HG03457 (cell line): Measurements from ENCODE around the gene LRRC3.

Source experiments
- ATAC-seq: cut with Tn5 transposase; IDR thresholded peaks from one replicate; pipeline ENCODE4 v1.9.1; 2021; ENCODE audit warnings: moderate number of reproducible peaks; ENCODE audit not compliant: unreplicated experiment

Gene LRRC3

DNA sequence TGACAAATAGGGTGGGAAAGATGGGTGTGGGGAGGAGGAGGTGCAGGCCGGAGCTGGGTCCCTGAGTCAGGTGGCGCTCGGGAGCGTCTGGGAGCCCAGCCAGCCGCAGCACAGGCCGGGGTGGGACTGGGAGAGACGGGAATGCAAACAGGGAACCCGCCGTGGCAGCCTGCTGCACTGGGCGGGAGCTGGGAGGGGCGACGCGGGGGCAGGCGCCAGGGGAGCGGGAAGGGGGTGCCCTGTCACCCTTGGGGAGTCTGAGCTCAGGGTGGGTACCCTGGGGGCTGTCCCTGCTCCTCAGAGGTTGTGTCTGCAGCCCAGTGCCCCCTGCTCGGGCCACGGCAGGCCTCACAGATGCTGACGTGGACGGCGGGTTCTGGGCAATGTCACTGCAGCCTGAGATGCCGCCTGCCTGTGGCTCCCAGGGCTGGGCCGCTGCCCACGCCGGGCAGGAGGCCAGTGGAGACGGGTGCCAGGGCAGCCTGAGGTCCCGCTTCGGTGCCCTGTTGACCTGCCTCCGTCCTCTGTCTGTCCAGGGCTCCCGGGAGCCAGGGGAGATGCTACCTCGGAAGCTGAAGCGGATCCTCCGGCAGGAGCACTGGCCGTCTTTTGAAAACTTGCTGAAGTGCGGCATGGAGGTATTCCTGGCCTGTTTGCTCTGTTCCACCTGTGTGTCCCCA, 16.6 kb upstream of the LRRC3 start:
- ATAC-seq: no peak

DNA sequence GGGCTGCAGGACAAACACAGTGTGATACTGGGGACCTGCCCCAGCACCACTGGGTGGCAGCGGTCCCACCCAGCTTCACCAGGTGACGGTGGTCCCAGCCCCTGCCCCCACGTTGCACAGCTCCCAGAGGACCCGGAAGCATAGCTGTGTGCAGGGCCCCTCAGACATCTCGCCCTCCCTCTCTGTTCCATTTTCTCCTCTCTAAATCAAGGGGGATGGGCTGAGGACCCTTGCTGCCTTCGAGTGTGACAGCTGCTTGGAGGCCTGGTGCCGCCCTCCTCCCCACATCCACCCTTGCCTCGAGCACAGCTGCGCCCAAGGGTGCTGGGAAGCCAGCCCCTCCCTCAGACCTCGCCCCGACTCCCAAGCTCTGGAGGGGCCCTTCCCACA, 16.1 kb upstream of the LRRC3 start:
- ATAC-seq: no peak

- no peak for ATAC-seq
These were observed 14.9 kb upstream of the LRRC3 start for GRCh38 chr21:44440241-44441040.

GRCh38 chr21:44441041-44441400, 14.3 kb upstream of the LRRC3 start:
- no peak for ATAC-seq

DNA sequence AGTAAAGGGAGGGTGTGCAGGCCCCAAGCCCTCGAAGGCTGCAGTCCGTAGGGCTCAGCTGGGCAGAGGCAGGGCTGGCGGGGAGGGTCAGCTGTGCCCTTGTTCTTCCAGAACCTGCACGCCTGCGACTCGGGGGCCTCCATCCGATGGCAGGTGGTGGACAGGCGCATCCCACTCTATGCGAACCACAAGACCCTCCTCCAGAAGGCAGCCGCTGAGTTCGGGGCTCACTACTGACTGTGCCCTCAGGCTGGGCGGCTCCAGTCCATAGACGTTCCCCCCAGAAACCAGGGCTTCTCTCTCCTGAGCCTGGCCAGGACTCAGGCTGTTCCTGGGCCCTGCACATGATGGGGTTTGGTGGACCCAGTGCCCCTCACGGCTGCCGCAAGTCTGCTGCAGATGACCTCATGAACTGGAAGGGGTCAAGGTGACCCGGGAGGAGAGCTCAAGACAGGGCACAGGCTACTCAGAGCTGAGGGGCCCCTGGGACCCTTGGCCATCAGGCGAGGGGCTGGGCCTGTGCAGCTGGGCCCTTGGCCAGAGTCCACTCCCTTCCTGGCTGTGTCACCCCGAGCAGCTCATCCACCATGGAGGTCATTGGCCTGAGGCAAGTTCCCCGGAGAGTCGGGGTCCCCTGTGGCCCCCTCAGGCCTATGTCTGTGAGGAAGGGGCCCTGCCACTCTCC, 13.6 kb upstream of the LRRC3 start:
- no peak for ATAC-seq

DNA sequence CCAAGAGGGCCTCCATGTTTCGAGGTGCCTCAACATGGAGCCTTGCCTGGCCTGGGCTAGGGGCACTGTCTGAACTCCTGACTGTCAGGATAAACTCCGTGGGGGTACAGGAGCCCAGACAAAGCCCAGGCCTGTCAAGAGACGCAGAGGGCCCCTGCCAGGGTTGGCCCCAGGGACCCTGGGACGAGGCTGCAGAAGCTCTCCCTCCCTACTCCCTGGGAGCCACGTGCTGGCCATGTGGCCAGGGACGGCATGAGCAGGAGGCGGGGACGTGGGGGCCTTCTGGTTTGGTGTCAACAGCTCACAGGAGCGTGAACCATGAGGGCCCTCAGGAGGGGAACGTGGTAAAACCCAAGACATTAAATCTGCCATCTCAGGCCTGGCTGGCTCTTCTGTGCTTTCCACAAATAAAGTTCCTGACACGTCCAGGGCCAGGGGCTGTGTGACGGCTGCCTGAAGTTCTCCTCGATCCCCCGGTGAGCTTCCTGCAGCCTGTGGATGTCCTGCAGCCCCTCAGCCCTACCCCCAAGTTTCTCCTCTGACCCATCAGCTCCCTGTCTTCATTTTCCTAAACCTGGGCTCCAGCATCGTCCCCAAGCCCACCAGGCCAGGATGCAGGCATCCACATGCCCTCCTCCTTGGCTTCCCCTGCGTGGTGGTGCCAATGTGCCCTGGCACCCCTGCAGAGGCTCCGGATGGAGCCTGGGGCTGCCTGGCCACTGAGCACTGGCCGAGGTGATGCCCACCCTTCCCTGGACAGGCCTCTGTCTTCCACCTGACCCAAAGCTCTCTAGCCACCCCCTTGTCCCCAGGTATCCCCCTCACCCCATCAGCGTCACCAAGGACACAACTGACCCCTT, 12.8 kb upstream of the LRRC3 start:
- no peak for ATAC-seq

GRCh38 chr21:44443291-44443890, 11.9 kb upstream of the LRRC3 start:
- no peak for ATAC-seq

DNA sequence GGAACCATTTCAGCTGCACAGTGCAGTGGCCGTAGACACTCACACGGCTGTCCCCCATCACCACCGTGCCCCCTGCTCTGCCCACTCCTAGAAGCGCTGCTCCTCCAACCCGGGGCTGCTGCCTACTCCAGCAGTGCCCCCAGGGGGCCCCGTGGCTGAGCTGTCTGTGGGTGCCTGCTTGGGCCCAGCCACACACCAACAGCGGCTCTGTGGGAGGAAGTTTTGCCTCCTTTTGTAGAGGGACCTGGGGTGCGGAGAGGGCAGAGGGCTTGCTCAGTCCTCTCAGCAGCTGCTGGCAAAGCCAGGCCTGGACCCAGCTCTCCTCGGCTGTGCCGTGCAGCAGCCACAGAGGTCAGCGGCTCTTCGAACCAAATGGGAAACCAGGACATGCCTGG, 11.4 kb upstream of the LRRC3 start:
- ATAC-seq: no peak

DNA sequence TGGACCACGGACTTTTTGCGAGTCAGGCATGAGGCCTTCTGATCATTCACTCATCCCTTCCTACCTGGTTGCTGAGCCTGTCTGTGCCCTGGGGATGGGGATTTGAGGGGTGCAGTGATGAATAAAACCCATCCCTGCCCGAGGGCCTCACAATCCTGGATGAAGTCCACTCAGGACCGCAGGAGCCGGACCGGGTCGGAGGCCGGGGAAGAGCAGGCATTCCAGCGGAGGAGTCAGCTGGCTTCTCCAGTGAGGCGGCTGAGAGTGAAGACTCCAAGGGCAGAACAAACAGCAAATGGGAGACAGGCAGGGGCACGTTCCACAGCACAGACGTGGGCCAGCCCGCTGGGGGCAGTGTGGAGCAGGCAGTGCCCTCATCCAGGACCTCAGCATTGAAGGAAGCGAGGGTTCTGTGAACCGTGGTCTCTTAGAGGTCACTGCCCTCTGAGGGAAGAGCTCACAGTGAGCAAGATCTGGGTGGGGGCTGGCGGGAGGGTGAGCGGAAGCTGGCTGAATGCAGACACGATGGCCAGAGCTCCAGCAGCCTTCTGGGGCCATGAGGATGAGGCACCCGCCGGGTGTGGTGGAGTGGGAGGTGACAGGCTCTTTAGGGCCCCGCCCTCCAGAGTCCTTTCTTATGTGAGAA, 10.9 kb upstream of the LRRC3 start:
- no peak for ATAC-seq

DNA sequence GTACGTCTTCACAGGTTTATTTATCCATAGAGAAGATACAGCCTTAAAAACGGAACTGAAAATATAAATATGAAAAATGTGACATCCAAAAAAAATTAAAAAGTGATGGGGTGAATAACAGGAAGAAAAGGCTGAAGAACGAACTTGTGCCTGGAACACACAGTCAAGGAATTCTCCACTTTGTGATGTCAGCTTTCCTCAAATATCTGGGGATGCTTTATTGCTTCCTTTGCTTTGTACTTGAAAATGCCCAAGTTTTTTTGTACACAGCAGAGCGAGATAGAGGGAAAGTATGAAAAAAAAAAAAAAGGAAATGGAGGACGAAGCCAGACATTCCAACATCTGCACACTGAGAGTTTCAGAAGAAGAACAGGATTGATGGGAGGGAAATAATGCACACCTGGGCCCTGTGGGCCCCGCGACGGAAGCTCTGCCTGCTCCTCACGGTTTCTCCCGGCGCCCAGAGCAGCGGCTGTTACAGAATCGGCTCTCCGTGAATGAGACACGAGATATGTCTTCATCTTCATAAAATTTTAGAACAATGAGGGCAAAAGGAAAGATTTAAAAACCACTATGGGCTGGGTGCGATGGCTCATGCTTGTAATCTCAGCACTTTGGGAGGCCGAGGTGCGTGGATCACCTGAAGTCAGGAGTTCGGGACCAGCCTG, 10.0 kb upstream of the LRRC3 start:
- no peak for ATAC-seq

DNA sequence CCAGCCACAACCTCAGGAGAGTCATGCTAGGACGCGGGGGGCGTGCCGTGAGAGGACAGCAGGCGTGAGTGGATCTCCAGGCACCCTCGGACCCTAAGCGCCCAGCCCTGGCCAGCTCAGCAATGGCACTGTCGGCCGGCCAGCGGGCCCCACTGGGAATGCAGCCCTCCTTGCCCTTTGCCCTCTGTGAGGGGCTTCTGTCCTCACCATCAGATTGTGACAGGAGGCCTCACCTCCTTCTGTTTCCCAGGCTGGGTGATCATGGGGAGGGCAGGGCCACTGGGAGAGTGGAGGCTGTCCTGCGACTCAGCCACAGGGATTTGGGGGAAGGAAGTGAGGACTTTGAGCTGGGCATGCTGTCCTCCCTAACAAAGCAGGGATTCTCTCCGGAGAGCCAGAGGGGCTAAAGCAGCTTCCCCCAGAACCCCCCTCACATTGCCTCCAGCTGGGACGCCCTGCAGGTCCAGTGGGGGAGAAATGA, 6.6 kb upstream of the LRRC3 start:
- ATAC-seq: no peak

DNA sequence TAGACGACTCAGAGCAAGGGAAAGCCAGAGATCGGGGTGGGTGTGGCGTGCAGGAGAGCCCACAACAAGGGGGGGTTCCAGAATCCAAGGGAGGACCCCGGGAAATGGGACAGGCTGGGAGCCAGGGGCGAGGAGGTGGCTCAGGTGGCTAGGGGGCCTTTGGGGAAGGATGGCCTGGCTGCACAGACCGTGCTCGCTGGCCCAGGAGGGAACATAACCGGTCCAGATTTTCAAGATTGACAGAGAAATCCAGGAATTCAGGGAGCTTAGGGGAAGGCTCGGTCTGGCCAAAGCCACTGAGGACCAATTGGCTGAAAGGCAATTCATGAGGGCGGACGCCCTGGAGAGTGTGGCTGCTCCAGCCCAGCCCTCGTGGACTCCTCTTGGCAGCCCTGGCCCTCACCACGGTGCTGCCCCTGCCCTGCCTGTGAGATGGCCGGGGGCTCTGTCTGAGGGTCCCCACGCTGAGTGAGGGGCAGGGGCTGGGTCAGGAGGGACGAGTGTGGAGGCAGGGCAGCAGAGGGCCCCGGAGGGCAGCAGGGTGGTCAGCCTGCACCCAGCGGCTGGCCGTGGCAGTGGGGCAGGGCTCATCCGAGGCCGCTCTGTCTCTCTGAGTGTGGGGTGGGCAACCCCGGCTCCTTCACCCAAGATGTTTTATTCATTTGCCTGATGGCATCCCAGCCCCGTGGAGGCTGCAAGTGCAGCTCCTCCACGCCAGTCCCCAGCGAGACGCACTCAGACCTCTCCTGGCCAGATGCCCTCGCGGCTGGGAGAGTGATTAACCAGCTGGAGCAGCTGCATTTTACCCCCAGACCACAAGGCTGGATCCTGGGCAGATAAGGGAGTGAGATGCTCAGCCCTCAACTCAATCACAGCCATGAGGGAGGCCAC, 5.6 kb upstream of the LRRC3 start:
- ATAC-seq: no peak

DNA sequence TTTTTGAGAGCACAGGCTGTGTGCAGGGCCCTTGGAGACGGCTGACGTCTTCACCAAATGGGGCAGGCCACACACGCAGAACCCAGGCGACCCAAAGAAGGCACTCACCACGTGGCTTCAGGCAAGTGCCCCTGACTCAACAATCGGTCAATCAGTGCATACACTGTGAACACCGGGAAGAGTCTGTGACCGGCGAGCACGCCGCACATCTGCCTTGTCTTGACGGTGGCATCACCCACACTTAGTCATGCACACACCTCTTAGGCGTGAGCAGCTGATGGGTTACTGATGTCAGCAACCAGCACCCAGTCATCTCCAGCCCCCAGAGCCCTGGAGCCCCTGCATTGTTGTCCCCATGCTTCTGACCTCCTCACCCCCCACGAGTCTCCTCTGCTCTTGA, 4.9 kb upstream of the LRRC3 start:
- ATAC-seq: no peak

- no peak for ATAC-seq
These were observed 4.3 kb upstream of the LRRC3 start for GRCh38 chr21:44450999-44451398.

- ATAC-seq: no peak
These were observed 2.2 kb upstream of the LRRC3 start for GRCh38 chr21:44453120-44453519.

DNA sequence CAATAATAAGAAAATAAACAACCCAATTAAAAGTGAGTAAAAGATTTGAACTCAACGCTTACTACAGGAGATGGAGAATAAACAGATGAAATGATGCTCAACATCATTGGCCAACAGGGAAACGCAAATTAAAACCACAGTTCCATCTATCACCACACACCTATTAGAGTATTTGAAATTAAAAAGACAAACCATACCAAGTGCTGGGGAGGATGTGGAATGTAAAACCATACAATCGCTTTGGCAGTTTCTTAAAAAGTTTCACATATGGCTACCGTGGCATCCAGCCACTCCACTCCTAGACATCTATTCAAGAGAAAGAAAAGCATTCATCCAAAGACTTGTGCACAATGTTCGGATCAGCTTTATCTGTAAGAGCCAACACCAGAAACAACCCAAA, 1.3 kb upstream of the LRRC3 start:
- no peak for ATAC-seq

DNA sequence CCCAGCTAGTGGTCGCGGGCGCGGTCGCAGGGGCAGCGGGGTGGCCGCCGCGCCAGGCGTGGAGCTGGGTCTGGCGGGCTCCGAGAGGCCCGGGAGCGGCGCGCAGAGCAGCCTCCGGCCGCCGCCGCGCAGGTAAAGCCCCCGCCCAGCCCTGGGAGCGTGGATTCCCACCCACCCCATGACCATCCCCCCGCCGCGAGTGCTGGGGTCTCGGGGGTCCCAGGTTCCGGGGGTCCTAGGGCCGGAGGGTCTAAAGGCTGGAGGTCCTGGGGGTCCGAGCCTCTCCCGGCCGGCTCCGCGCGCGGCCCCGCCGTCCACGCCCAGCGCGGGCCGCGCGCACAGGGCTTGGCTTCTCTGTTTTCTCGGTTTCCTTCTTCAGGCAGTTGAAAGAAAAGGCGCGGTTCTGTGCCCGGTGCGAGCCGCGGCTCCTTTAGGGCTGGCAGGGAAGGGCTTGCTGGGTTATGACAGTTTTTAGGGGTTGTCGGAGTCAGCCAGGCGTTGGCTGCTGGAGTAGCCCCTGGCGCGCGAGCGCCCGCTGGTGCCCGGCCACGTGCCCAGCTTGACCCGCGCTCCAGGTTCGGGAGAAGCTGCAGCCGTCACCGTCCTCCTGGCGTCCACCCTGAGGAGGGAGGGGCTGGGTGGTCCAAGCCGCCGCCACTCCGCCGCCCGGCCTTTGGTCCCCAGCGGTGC, 359 bp downstream of the LRRC3 start:
- no peak for ATAC-seq
